Measurements from ENCODE around the gene TRPC4AP. TPM values are rescaled to one million over a fixed set of nuclear protein-coding genes. Genes with fewer than 3 reads are reported as not detected.

Gene TRPC4AP
- total and polyA plus RNA-seq, 2 of the 8 experiments (the other 6 are each of a cell fraction or from before 2014, with no cell fraction given): 73.1 to 74.8 TPM

GRCh38 chr20:34999782-35000181 lies 92.8 kb downstream of the TRPC4AP start (continued):
- TF ChIP-seq SIN3A (conservative IDR thresholded peaks at IDR 0.05 in 1 of 2, IDR thresholded peaks at IDR 0.05 in 1 of 2; ENCODE audit: low read depth in 1 of 2, low read length in 2 of 2): no peak
- no peak for TF ChIP-seq KDM5A (IDR thresholded peaks at IDR 0.05; ENCODE audit: low read length)
- TF ChIP-seq MAFK (IDR thresholded peaks at IDR 0.05; ENCODE audit: low read depth, low read length): no peak
- no peak for TF ChIP-seq SIRT6 (IDR thresholded peaks at IDR 0.05; ENCODE audit: low read length)
- no peak for TF ChIP-seq CHD2 (IDR thresholded peaks at IDR 0.05; ENCODE audit: low read length)
- no peak for TF ChIP-seq SP4 (IDR thresholded peaks at IDR 0.05; ENCODE audit: low read length)

Data from H1 (cell line).